Epithelial cell of esophagus (primary cell): Measurements from ENCODE around the gene CCBE1.
A peak's percentile ranks its signal among the peaks of the same experiment; 100 is the strongest.

Source experiments
- DNase-seq: peaks from one replicate; pipeline ENCODE4 v3.0.0; 2010; ENCODE audit warnings: low read depth
- H3K4me3 ChIP-seq: 2 replicates; pipeline ENCODE4 v1.5.1; 2011; ENCODE audit warnings: mild to moderate bottlenecking, low read length, control low read depth
- CTCF ChIP-seq: IDR thresholded peaks from 2 replicates; pipeline ENCODE4 v1.5.1; 2011; ENCODE audit warnings: low read depth, mild to moderate bottlenecking, low read length, control low read depth, inconsistent platforms; ENCODE audit not compliant: insufficient read depth; ENCODE audit errors: missing control alignments

CCBE1 gene

GRCh38 chr18:59724103-59724502 lies 26.9 kb upstream of the CCBE1 start:
- no peak for TF ChIP-seq CTCF
- peak; percentile 53 for DNase-seq
- no peak overlapping the region for H3K4me3 ChIP-seq

GRCh38 chr18:59721931-59722330 lies 24.7 kb upstream of the CCBE1 start:
- DNase-seq: no peak
- H3K4me3 ChIP-seq: no peak overlapping the region
- no peak for TF ChIP-seq CTCF

GRCh38 chr18:59721211-59721610 lies 24.0 kb upstream of the CCBE1 start:
- DNase-seq: no peak
- TF ChIP-seq CTCF: no peak
- no peak overlapping the region for H3K4me3 ChIP-seq

DNA sequence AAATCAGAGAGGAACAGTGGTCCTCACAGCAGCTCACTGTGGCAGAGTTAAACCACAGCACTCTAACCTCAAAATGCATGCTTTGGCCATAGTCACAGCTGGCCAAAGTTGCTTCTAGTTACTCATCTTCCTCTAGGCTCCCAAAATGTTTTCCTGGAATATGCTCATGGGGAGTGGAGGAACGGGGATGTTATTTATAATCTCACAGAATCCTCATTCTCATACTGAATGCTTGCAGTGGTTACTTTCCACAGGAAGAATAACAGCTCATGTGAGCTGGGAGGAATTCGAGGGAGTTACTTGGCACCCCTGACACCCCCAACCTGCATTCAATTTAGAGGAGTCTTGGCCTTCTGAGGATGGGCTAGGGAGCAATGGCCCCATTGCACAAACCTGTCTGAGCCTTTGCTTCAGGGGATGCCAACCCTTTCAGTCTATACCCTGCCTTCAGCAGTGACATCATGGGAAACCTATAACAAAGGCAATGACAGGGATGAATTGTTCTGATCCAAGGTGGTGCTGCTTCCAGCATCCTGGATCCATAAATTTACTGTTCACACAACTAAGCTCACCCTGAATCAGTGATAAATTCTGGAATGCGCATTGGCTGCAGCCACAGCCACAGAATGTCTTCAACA lies 22.4 kb upstream of the CCBE1 start:
- H3K4me3 ChIP-seq: no peak overlapping the region
- no peak for TF ChIP-seq CTCF
- DNase-seq: no peak

- H3K4me3 ChIP-seq: no peak overlapping the region
- TF ChIP-seq CTCF: no peak
- no peak for DNase-seq
Observed at GRCh38 chr18:59718464-59719157, 21.4 kb upstream of the CCBE1 start.

DNA sequence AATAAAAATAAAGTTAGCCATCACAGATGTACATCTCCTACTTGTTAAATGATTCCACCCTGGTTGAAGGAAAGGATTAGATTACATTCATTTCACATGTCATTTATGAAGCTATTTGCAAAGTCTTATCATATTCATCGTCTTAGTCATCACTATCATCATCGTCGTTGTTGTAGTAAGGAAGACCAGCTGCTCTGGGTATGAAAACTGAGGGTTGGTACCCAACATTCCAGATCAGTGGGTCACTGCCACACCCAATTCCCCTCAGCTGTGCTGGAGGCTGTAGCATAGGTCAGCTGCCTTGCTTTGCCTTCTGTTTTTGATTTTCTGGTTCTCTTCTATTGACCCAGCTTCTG lies 20.9 kb upstream of the CCBE1 start:
- peak; percentile 74 for DNase-seq
- H3K4me3 ChIP-seq: no peak overlapping the region
- no peak for TF ChIP-seq CTCF

DNA sequence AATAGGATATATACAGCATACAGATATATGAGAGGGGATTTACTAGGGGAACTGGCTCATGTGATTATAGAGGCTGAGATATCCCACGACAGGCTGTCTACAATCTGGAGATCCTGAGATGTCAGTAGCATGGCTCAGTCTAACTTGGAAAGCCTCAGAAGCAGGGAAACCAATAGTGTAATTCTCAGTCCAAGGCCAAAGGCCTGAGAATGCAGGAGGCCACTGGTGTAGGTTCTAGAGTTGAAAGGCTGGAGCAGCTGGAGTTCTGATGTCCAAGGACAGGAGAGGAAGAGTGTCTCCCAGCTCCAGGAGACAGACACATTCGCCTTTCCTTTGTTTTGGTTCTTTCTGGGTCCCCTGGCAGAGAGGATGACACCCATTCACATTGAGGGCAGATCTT lies 20.1 kb upstream of the CCBE1 start:
- H3K4me3 ChIP-seq: no peak overlapping the region
- no peak for TF ChIP-seq CTCF
- no peak for DNase-seq
